GM18861 (cell line): ENCODE measurements around the gene SLC6A8.

Source experiments
- ATAC-seq: cut with Tn5 transposase; IDR thresholded peaks from one replicate; pipeline ENCODE4 v1.9.1; 2021; ENCODE audit not compliant: unreplicated experiment

SLC6A8 gene

GRCh38 chrX:153687121-153688039 is at the start of gene SLC6A8:
Gene SLC6A8, plus strand, starts transcription at chrX:153687926. Its CDS starts 649 bp downstream, at chrX:153688575.
- no peak for ATAC-seq

DNA sequence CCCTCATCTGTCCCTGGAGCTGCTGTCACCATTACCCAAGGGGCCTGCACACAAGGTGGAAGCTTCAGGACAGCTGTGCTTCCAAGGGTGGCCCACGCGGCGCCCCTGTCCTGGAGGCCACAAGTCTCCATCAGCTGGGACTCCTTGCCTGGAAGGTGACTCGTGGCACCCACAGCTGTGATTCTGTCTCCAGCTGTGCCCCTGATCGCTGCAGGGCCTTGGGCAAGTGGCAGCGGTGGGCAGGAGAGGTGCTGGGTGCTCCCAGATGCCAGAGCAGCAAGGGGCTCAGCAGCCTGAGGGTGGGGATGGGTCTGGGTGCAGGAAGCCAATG is 49.7 kb upstream of the SLC6A8 start:
- no peak for ATAC-seq

- no peak for ATAC-seq
Observed at GRCh38 chrX:153638436-153639176, 49.1 kb upstream of the SLC6A8 start.

DNA sequence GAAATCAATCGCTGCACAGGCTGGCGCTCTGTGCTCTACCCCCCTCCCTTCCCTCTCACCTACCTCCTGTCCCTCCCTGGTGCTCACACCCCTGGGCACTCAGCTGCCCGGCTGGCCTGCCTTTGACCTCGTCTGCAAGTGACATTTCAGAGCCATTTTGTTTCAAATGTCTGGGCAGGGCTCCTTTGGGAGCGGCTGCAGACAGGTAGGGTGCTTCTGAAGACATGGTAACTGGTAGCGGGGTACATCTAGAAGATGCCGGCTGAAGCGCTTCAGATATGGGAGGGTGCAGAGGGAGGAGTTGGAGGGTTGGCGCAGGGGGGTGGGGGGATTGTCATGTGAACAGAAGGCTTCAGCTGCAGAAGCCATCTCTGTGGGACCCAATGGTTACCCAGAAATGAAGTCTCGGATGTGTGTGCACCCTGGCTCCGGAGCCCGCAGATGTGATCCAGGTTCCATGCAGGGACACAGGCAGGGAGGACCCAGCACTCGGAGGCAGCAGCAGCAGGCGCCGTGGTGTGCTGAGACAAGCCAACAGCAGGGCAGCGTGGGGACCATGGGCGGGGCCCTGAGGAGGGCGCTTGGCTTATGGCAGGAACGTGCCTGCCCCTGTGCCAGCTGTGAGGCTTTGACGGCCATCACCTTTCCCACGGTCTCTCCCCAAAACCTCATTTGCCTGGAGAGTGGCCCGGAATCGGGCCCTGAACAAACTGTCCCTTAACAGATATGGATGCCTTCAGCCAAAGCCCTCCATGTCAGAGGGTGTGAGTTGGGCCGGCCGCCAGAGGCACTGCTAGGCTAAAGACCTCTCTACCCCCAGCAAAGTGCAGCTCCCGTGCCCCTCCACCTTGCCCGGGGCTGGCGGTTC is 48.3 kb upstream of the SLC6A8 start:
- ATAC-seq, result no peak

GRCh38 chrX:153640045-153640686 is 47.6 kb upstream of the SLC6A8 start:
- ATAC-seq, result no peak

GRCh38 chrX:153640736-153641575 is 46.8 kb upstream of the SLC6A8 start:
- no peak for ATAC-seq

DNA sequence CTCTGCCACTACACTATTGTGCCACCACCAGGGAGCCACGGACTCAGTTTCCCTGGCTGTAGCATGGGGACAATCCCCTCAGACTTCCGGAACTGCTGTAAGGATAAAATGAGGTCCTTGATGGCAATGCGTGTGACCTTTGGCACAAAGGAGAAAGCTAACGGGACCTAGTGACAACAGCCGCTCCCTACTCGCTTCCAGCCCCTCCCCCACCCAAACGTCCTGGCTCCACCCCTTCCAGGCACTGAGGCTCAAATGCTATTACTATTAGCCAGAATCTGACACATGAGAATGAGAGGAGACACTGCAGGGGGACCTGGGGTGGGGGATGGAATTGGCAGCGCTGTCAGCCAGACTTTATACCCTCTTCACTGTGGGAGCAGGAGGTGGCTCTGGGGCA is 46.1 kb upstream of the SLC6A8 start:
- ATAC-seq, result no peak

DNA sequence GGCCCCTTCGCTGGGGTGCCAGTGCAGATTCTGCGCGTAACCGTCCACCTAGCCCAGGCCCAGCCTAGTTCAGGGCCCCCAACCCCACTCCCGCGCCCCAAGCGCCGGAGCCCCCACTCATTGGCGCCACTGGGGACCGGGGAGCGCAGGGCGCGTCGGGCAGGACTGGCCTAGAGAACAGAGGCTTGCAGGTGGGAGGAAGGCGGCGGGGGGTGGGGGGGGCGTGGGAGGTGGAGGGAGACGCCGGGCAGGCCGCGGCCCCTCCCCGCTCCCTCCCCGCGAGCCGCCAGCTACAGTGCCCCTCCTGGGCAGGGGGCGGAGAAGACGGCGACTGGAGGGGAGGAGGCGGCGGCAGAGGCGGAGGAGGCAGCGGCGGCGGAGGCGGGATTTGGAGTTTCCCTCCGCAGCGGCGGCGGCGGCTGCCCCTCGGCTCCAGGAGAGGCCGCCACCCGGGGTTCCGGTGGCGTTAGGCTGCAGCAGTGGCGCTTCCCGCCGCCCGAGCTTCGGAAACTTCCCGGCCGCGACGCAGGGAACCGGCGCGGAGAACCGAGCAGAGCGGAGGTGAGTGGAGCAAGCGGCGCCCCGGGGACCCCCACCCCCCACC is 45.6 kb upstream of the SLC6A8 start:
- ATAC-seq, result no peak

DNA sequence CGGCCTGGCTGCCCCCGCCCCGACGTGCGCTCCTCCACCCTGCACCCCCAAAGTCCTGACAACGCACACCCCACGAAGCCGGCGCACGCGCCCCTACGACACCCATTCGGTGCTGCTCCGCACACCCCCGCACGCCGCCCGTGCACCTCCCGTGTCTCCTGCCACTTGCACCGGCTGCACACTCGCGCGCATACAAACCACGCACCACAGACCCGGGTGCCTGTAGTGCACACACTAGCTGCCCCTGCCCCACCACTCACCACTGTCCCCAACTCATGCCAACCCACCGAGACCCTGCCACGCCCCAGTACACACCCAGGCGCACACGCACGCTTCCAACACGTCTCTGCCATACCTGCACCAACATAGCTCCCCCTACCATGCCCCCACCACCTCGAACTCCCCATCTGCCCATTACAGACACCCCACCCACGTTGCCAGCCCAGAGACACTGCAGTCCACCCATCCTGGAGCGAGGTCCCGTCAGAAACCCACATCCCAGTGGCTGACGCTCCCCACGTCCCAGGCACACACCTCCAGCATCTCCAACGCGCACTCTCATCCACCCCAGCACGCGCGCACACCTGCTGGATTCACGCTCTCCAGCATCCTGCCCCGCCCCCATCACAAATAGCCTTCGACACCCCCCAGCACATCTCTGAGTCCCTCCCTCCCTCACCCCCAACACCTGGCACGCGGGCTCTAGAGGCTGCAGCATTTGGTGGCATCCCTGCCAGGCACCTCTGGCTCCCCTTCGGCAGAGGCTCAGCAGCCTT is 44.9 kb upstream of the SLC6A8 start:
- ATAC-seq, result no peak

DNA sequence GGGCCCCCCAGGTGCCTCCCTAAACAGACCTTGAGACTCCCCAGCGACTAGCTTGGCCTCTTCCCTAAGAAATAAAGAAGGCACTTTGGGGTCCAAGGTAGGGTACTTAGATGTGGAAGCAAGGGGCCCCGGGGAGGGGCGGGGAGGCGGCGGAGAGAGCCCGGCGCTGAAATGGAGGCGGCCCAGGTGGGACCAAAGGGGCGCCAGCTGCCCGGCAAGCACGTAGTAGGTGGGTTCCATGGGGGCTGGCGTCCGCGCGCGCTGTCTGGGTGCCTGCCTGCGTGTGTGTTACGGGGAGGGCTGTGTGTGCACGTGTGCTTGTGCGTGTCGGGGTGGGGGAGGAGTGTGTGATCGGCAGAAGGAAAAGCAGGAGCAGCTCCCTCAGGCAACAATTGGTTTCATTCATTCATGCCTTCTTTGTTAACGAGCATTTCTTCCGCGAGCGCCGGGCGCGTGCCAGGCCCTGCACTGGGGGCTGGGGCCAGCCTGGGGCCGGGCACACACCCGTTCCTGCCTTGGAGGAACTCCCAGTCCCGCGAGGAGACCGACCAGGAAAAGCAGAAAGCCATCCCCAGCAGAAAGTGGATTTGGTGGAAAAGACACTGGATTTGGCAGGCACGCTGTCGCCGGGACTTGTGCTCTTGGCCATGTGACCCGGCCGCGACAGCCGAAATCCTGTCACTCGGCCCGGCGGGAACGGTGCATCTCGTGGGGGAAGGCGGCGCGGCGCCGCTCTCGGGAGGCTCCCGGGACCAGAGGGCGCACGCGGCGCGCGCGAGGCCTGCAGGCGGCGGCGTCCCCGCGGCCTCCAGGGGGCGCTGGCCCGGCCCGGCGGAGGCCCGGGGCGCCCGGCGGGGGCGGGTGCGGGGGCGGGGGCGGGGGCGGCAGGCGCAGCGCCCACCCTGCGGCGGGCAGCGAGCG is 44.0 kb upstream of the SLC6A8 start:
- ATAC-seq, result no peak

DNA sequence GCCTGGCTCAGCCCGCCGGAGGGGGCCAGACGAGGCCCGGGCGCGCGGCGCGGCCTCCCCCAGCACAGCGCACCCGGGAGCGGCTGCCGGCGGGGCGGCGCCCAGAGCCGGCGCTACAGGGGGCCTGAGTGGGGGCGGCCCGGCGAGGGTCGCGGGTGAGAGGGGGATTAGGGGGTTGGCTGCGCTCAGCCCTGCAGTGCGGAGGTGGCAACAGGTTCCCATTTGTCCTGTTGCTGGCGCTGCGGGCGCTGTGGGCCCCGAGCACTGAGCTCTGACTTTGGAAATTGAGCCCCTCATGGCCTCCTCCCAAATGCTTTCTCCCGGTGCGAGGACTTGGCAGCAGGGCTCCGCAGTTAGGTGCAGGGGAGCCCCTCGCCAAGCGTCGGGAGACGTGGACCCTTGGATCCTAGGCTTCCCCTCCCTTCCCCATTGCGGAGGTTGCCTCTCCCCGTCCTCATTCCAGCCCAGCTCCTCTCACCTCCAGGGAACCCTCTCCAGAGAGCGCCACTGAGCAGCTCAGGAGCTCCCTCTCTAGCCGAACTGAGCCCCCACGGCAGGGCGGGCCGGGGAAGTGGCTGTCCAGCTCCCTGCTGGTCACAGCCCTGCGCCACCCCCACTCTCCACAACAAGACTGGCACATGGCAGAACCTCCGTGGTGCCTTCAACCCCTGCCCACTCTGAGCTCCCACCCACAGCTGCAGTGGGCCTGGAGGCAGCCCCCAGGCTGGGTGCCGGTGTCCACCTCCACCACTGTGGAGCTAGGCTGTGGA is 43.2 kb upstream of the SLC6A8 start:
- ATAC-seq, result no peak

DNA sequence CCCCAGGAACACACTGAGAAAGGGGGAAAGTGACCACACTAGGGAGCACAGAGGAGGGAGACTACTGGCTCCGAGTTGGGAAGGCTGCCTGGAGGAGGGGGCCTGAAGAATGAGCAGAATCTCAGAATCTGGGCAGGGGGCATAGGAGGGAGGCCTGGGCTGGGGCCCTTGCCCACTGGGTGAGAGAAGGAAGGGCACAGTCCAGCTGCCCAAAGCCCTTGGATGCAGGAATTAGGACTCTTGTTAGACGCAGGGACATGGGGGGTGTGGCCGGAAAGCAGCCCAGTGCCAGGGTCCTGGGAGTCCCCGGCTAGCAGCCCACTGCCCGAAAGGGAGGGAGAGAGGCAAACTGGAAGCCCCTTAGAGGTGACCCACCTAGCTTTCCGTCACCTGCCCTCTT is 42.6 kb upstream of the SLC6A8 start:
- no peak for ATAC-seq

DNA sequence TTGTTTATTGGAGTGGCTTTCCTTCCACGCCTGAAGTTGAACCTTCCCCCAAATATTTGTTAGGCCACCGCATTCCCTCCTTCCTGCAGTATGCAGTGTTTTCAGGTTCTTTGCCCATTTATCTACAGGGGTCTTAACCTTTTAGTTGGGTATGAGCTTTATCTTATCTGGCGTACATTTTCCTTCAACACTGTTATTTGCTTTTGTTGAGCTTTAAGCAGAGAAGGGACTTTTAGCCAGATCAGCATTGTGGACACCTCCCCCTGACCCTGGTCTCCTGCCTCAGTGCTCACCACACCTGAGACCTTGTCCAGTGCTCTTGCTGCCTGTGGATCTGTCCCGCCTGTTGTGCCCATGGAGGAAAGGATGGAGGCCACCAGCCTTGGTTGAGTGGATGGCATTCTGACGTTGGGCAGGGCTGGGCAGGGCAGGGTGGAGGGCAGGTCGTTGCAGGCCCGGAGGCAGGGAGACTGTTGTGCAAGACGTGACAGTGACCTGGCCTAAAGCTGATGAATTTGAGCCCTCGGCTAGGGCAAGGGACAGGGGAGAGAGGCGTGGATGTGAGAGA is 41.7 kb upstream of the SLC6A8 start:
- ATAC-seq, result no peak

- ATAC-seq, result no peak
Observed at GRCh38 chrX:153646620-153647373, 40.9 kb upstream of the SLC6A8 start, which contains the start of gene DUSP9. Gene DUSP9, plus strand, starts transcription at chrX:153647203. Its CDS starts 751 bp downstream, at chrX:153647954.

- no peak for ATAC-seq
Observed at GRCh38 chrX:153647461-153648357, 40.0 kb upstream of the SLC6A8 start.
